Endothelial cell of hepatic sinusoid (primary cell): ENCODE results near the gene AHNAK2.

Experiments
- in situ Hi-C: cut with HindIII; loops from 2 replicates; pipeline ENCODE4 v1.10.0; 2017; ENCODE audit warnings: low sequenced_read_pairs

AHNAK2 gene

GRCh38 chr14:104942586-104942985 lies 35.6 kb downstream of the AHNAK2 start:
- in situ Hi-C loops, result no loop called here

GRCh38 chr14:104941508-104942365 lies 36.4 kb downstream of the AHNAK2 start:
- in situ Hi-C loops, result no loop called here

GRCh38 chr14:104940526-104941150 lies 37.5 kb downstream of the AHNAK2 start:
- in situ Hi-C loops, result no loop called here

DNA sequence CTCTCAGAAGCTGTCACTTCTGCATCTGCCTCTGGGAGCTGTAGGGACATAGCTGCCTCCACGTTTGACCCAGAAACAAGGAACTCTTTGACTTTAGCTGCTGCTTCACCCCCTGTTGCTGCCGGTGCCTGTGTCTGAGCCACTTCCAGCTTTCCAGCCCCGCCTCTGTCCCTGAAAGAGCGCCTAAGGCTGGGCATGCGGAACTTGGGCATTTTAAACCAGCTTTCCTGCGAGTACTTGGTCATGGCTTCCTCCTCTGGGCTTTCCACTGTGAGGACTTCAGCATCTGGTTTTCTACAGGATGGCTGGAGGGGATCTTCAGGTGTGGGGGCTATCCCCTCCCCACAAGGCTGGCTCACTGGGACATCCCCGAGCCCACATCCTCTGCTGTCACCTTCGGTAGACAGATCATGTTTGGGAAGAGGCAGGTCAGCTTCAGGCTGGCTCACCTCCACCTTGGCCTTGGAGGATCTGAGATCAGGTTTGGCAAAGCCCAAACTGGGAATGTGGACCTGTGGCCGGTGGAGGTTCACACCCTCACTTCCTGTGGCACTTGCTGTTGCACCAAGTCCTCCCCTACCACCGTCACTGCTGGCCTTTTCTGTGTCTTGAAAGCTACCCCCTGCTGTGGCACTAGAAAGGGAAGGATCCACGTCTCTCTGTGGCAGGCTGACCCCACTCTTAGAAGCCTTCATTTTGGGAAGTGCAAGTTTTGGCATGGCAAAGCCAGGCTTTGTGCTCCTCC lies 38.3 kb downstream of the AHNAK2 start:
- in situ Hi-C loops, result loop anchor here (5.0 to 10.0 kb wide), 6 partner anchors 43 to 187 kb away; no protein-coding TSS in a partner anchor

- in situ Hi-C loops, result loop anchor here (5.0 to 10.0 kb wide), 6 partner anchors 42 to 188 kb away; no protein-coding TSS in a partner anchor
Measured at GRCh38 chr14:104938960-104939359, 39.2 kb downstream of the AHNAK2 start.

DNA sequence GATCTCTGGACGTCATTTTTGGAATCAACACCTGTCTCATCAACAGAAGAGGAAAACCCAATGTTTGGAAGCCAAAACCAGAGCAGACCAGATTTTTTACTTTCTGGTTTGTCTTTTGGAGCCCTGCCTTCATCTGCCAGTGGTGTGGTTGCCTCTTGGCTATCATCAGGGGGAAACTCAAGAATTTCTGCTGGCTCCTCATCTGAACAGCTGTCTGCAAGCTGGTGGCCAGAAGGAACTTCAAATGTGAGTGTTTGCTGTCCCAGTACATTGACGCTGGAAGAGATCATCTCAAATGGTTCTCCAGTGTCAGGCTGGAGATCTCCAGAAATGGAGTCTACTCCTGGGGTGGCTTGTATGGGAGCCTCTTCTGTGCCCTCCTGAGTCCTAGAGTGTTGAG lies 39.7 kb downstream of the AHNAK2 start:
- in situ Hi-C loops, result loop anchor here (5.0 to 10.0 kb wide), 6 partner anchors 41 to 189 kb away; no protein-coding TSS in a partner anchor

GRCh38 chr14:104937694-104938365 lies 40.3 kb downstream of the AHNAK2 start:
- in situ Hi-C loops, result loop anchor here (5.0 to 10.0 kb wide), 6 partner anchors 41 to 189 kb away; no protein-coding TSS in a partner anchor

DNA sequence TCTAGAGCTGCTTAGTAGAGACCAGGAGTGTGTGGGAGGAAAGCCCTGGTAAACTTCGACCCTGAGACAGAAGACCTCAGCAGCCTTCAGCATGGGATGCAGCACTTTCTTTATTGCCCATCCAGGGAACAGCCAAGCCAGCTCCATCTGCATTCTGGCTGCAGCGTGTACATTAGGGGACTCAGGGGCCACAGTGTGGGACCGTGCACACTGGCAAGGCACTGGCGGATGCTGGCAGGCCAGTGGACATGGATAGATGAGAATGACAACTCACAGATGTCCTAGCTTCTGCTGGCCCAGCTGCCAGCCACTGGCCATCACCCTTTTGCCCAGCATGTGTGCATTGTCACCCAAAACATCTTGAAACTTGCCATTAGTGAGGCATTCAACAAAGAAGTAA lies 41.0 kb downstream of the AHNAK2 start:
- in situ Hi-C loops, result loop anchor here (5.0 to 10.0 kb wide), 6 partner anchors 40 to 190 kb away; no protein-coding TSS in a partner anchor

DNA sequence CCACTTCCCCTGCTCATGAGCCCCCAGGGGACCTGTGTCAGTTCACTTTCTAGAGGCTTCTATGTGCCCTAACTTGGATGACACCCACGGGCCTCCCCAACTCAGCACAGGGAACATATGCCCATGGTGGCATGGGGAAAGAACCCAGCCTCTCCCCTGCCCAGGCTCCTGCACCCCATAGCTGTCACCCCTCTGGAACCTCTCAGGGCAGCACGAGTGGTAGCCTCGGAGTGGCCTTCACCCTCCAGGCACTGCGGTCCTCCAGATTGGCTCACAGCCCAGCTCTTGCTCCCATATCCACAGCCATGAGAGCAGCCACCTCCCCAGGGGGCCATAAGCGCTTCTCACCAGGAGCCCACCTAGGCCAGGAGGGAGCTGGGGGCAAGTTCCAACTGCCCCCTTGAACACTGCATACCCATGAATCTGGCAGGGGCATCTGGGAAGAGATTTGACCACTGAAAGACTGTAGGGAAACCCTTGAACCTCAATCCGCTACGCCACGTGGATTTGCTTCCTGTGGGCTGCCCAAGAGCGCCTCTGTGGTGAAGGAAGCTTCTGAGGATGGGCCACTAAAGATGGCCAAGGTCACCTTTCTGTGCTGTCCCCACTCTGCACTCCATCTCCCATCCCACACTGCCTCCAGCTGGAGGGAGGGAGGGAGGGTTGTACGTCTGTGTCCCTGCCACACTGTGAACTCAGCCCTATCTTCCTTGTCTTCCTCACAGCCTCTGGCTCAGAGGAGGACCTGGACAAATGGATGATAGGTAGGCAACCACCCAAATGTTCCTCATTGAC lies 41.6 kb downstream of the AHNAK2 start:
- in situ Hi-C loops, result loop anchor here (5.0 to 10.0 kb wide), 6 partner anchors 39 to 191 kb away; no protein-coding TSS in a partner anchor

DNA sequence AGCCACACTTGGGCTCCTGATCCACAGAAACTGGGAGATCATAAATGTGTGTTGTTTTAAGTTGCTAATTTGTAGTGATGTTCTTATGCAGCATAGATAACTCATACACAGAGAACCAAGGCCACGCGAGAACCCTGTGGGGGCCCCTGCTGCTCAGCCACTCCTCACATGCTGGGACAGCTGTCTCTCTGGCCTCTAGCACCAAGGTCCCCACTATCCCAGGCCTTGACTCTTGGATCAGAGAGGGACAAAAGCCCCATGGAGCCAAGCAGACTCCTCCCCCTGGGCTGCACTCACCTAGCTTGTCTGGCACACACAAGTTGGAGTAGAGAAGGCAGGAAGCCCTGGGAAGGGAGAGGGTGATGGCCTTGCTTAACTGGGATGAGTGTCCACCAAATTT lies 42.2 kb downstream of the AHNAK2 start:
- in situ Hi-C loops, result loop anchor here (5.0 to 10.0 kb wide), 6 partner anchors 39 to 191 kb away; no protein-coding TSS in a partner anchor

DNA sequence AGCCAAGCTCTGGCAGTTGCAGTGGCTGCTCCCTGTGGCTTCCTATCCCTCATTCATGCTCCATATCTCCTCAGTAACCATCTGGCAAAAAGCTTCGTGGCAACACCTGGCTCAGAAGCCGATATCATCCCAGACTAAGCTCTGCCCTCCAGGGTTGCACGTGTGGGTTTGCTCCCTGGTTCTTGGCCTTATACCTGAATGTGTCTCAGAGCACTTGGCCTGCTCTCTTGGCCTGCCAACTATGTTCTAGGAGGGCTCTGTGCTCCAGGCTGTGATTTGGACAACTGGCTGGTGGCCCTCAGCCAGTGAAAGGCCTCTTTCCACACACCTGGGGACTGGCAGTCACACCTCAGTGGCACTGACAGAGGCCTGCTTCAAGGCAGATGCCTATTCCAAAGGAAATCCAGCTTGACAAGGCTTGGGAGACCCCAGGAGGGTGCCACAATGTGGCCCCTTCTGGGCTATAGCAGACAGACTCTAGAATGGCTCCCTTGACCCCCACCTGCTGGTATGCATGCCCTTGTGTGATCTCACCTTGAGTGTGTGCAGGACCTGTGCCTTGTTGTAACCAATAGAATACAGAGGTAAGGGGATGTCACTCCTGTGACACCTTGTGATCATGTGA lies 43.0 kb downstream of the AHNAK2 start:
- in situ Hi-C loops, result loop anchor here (5.0 to 10.0 kb wide), 6 partner anchors 38 to 192 kb away; no protein-coding TSS in a partner anchor

- in situ Hi-C loops, result loop anchor here (10.0 kb wide), 1 partner anchor 81 kb away; no protein-coding TSS in a partner anchor
Measured at GRCh38 chr14:104933746-104934733, 44.1 kb downstream of the AHNAK2 start.

GRCh38 chr14:104932676-104933631 lies 45.2 kb downstream of the AHNAK2 start:
- in situ Hi-C loops, result loop anchor here (10.0 kb wide), 1 partner anchor 82 kb away; no protein-coding TSS in a partner anchor

GRCh38 chr14:104931771-104932675 lies 46.2 kb downstream of the AHNAK2 start:
- in situ Hi-C loops, result loop anchor here (10.0 kb wide), 1 partner anchor 83 kb away; no protein-coding TSS in a partner anchor

- in situ Hi-C loops, result loop anchor here (10.0 kb wide), 1 partner anchor 83 kb away; no protein-coding TSS in a partner anchor
Measured at GRCh38 chr14:104931304-104931770, 46.8 kb downstream of the AHNAK2 start.
